ENCODE measurements around the gene LRRC34.

LRRC34 gene

DNA sequence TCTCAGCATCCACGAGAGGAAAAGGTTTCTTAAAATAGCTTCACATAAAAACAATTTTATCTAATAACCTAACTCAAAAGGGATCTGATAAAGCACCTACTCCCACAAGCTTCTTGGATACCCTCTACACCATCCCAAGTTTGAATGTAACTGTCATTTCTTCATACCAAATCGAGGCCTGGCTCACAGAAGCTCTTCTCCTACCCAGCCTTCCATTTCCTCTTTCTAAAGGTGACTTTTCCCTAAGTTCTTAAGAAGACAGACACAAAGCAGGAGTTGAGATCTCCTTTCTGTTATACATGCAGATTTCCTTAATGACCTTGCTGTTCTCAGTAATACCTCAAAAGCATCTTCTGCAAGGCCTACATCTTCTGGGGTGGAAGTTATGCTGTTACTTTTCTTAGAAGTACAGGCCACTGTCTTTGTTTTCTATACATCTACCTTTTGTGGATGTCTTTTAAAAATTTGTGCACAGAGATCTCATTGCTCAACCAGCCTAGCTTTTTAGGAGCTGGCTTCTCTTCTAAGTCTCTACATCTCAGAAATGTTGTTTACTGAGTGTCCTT, 3.4 kb downstream of the LRRC34 start:
- in situ Hi-C loops (cut with HindIII; ENCODE audit: low sequenced_read_pairs) = no loop called here
- TF ChIP-seq, protein P1, sequence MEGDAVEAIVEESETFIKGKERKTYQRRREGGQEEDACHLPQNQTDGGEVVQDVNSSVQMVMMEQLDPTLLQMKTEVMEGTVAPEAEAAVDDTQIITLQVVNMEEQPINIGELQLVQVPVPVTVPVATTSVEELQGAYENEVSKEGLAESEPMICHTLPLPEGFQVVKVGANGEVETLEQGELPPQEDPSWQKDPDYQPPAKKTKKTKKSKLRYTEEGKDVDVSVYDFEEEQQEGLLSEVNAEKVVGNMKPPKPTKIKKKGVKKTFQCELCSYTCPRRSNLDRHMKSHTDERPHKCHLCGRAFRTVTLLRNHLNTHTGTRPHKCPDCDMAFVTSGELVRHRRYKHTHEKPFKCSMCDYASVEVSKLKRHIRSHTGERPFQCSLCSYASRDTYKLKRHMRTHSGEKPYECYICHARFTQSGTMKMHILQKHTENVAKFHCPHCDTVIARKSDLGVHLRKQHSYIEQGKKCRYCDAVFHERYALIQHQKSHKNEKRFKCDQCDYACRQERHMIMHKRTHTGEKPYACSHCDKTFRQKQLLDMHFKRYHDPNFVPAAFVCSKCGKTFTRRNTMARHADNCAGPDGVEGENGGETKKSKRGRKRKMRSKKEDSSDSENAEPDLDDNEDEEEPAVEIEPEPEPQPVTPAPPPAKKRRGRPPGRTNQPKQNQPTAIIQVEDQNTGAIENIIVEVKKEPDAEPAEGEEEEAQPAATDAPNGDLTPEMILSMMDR (IDR thresholded peaks at IDR 0.05; ENCODE audit: low read depth, low read length, missing control alignments) = no peak
- H3K4me3 ChIP-seq (ENCODE audit: low read depth, low read length) = no peak overlapping the region
- DNase-seq (ENCODE audit: low read depth) = no peak

DNA sequence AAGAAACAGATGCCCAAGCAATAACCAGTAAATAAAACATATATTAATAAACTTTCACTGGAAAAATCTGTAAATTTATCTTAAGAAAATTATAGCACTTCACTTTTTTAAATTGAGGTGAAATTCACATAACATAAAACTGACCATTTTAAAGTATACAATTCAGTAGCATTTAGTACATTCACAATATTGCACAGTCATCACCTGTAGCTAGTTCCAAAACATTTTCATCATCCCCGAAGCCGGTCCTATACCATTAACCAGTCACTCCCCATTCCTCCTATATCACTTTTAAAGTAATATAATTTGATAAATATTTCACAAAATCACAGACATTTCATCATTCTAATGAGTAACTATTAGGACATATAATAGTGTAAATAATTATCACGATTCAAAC, 8.0 kb downstream of the LRRC34 start:
- H3K4me3 ChIP-seq (ENCODE audit: low read depth, low read length) = no peak overlapping the region
- in situ Hi-C loops (cut with HindIII; ENCODE audit: low sequenced_read_pairs) = no loop called here
- DNase-seq (ENCODE audit: low read depth) = no peak
- TF ChIP-seq, protein P1 (IDR thresholded peaks at IDR 0.05; ENCODE audit: low read depth, low read length, missing control alignments) = no peak

DNA sequence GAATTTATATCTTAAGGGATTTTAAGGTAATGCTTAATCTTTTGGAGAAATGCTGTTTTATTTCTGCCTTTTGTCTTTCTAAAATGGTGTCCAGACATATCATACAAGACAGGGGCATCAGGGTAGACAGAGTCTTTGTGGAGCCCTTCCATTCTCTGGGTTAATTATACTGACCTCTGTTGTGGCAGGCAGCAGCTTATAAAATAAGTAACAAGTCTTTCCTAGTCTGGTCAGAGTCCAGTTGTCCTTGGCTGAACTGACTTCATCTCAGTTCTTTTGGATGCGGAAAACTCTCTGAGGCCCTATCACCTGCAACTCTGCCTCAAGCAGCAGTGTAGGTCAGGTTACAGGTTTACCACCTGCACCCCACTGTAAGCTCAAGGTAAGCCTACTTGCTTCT, 20.3 kb downstream of the LRRC34 start:
- no peak overlapping the region for H3K4me3 ChIP-seq (ENCODE audit: low read depth, low read length)
- TF ChIP-seq, protein P1 (IDR thresholded peaks at IDR 0.05; ENCODE audit: low read depth, low read length, missing control alignments) = no peak
- DNase-seq (ENCODE audit: low read depth) = no peak
- in situ Hi-C loops (cut with HindIII; ENCODE audit: low sequenced_read_pairs) = no loop called here

DNA sequence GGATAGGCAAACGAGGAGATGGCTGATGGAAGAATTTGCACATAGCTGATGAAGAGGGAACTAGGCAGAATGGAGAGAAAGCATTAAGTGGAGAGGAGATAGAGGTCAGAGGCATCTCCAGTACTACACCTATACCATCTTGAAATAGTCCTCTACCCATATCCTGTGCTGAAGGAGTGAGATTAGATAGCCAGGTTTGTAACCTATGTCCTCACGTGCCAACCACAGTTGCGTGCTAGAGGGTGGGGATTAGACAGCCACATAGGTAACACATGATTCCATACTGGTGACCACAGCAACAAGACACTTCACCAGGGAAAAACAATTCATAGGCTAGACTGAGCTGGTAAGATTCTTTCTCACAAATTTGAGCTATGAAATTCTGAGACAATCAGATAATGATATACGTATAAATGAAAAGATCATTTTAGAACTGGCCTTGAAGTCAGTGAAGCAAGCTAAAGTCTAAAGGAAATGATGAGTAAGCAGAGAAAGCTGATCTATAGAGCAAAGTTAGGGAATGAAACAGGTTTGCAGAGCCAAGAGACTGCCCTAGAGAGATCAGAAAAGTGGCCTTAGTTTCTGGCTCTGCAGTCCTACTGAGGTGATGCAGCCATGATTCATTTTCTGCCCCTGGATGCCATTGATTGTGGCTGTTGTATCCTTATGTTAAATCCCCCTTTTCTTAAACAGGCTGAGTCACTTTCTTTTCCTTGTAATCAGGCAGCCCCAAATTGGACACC, 21.8 kb downstream of the LRRC34 start:
- in situ Hi-C loops (cut with HindIII; ENCODE audit: low sequenced_read_pairs) = no loop called here
- no peak overlapping the region for H3K4me3 ChIP-seq (ENCODE audit: low read depth, low read length)
- TF ChIP-seq, protein P1 (IDR thresholded peaks at IDR 0.05; ENCODE audit: low read depth, low read length, missing control alignments) = no peak
- no peak for DNase-seq (ENCODE audit: low read depth)

DNA sequence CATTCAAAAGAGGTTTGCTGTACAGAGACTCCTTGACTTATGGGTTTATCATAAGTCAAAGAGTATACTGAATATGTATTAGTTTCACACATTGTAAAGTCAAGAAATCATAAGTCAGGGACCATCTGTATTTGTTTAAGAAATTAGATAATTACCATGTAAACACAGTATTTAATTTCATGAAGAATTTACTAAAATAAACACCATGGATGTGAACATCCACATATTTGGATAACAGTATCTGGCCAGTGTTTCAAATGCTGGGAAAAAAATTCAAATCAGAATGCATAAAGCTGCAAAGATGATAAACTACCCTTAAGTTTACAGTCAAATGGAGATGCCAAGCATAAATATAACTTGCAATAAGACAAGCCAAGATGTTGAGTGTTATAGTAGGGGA, 22.5 kb downstream of the LRRC34 start:
- in situ Hi-C loops (cut with HindIII; ENCODE audit: low sequenced_read_pairs) = no loop called here
- TF ChIP-seq, protein P1 (IDR thresholded peaks at IDR 0.05; ENCODE audit: low read depth, low read length, missing control alignments) = no peak
- no peak overlapping the region for H3K4me3 ChIP-seq (ENCODE audit: low read depth, low read length)
- DNase-seq (ENCODE audit: low read depth) = no peak

DNA sequence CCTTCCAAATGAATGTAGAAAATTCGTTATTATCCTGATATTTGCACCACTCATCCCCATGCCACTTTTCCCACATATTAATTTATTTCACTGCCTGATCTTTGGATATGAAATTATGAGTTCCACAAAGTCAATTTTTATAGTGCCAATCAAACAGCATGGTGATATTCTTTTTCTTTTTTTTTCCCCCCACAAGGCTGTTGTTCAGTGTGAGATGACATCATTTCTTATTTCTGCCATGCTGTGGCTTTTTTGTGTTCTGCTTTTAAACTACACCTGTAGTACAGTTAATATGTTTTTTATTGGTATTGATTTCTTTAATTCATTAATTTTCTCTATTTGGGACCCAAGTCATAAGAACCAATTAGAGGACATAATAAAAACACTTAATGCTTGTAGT, 24.9 kb downstream of the LRRC34 start:
- in situ Hi-C loops (cut with HindIII; ENCODE audit: low sequenced_read_pairs) = no loop called here
- no peak overlapping the region for H3K4me3 ChIP-seq (ENCODE audit: low read depth, low read length)
- TF ChIP-seq, protein P1 (IDR thresholded peaks at IDR 0.05; ENCODE audit: low read depth, low read length, missing control alignments) = no peak
- DNase-seq (ENCODE audit: low read depth) = no peak
